Hematopoietic multipotent progenitor cell (in vitro differentiated cells): ENCODE measurements around the gene EEFSEC. TPM values are rescaled to one million over a fixed set of nuclear protein-coding genes. Genes with fewer than 3 reads are reported as not detected.

ENCODE experiments used
- DNase-seq, 3 donors: peaks; one replicate each; pipeline ENCODE4 v3.0.0-alpha.2; 2011 to 2015; ENCODE audit warnings: low read depth in 2 of 3, low spot score in 2 of 3
- total RNA-seq: library from RNA; depleted of rRNA; stranded (reverse); fragments of >200 nt; gene quantifications from one replicate; pipeline ENCODE4 v1.2.3, GENCODE V29; 2012

Gene EEFSEC
- total RNA-seq, 1 donor: 27.5 TPM

- peak in 1 of 3 donors; percentile 31 for DNase-seq
Measured at GRCh38 chr3:128432971-128433836, 279.9 kb downstream of the EEFSEC start.

GRCh38 chr3:128433837-128434165, 280.5 kb downstream of the EEFSEC start:
- DNase-seq: no peak

GRCh38 chr3:128434524-128434923, 281.2 kb downstream of the EEFSEC start:
- DNase-seq: no peak

GRCh38 chr3:128435058-128435457, 281.8 kb downstream of the EEFSEC start:
- DNase-seq: no peak

GRCh38 chr3:128435561-128435960, 282.3 kb downstream of the EEFSEC start:
- no peak for DNase-seq

GRCh38 chr3:128436214-128436613, 282.9 kb downstream of the EEFSEC start:
- DNase-seq: no peak

- DNase-seq: peak in 1 of 3 donors; percentile 28
Measured at GRCh38 chr3:128438488-128439072, 285.3 kb downstream of the EEFSEC start.

GRCh38 chr3:128439226-128439625, 285.9 kb downstream of the EEFSEC start:
- DNase-seq: no peak

- no peak for DNase-seq
Measured at GRCh38 chr3:128442070-128442469, 288.8 kb downstream of the EEFSEC start.

GRCh38 chr3:128442949-128443348, 289.7 kb downstream of the EEFSEC start:
- DNase-seq: no peak

- DNase-seq: no peak
Measured at GRCh38 chr3:128443771-128444170, 290.5 kb downstream of the EEFSEC start.

- no peak for DNase-seq
Measured at GRCh38 chr3:128445357-128445756, 292.1 kb downstream of the EEFSEC start.

- DNase-seq: no peak
Measured at GRCh38 chr3:128446821-128447220, 293.5 kb downstream of the EEFSEC start.

GRCh38 chr3:128447561-128448013, 294.3 kb downstream of the EEFSEC start:
- no peak for DNase-seq

- DNase-seq: peak in 1 of 3 donors; percentile 27
Measured at GRCh38 chr3:128448491-128448890, 295.2 kb downstream of the EEFSEC start.

GRCh38 chr3:128449111-128449638, 295.9 kb downstream of the EEFSEC start:
- no peak for DNase-seq

GRCh38 chr3:128452120-128452519, 298.8 kb downstream of the EEFSEC start:
- no peak for DNase-seq

GRCh38 chr3:128452678-128453275, 299.5 kb downstream of the EEFSEC start:
- DNase-seq: no peak

GRCh38 chr3:128453501-128454309, 300.4 kb downstream of the EEFSEC start:
- peak in 2 of 3 donors; percentile 65 to 75 for DNase-seq

- DNase-seq: no peak
Measured at GRCh38 chr3:128454310-128454618, 301.0 kb downstream of the EEFSEC start.

GRCh38 chr3:128455116-128455515, 301.8 kb downstream of the EEFSEC start:
- no peak for DNase-seq
